Spinal cord (tissue), 10 donors: ENCODE measurements around the gene TMEM144. TPM values are rescaled to one million over a fixed set of nuclear protein-coding genes. Genes with fewer than 3 reads are reported as not detected.
"Not testable (repeated sequence)": the region's sequence is repeated elsewhere in the genome, so short reads cannot be mapped to it uniquely, and the experiment has no call there.

Experiments
- DNase-seq, 6 donors: peaks; one replicate each; pipeline versions ENCODE4 v3.0.0 to v3.0.0-alpha.2; 2013 to 2015; ENCODE audit warnings: low spot score in 6 of 6, low read depth in 4 of 6
- H3K27ac ChIP-seq: one replicate; pipeline ENCODE4 v1.5.1; 2013; ENCODE audit warnings: low read depth, low read length, control low read depth
- H3K27me3 ChIP-seq: one replicate; pipeline ENCODE4 v1.6.1; 2013; ENCODE audit warnings: low read length; ENCODE audit not compliant: control insufficient read depth, insufficient read depth
- H3K36me3 ChIP-seq: one replicate; pipeline ENCODE4 v1.6.1; 2013; ENCODE audit warnings: low read length; ENCODE audit not compliant: control insufficient read depth, insufficient read depth
- H3K4me1 ChIP-seq: one replicate; pipeline ENCODE4 v1.6.1; 2013; ENCODE audit warnings: low read length; ENCODE audit not compliant: control insufficient read depth, insufficient read depth
- H3K4me3 ChIP-seq: one replicate; pipeline ENCODE4 v1.5.1; 2013; ENCODE audit warnings: low read depth, low read length, control low read depth
- H3K9me3 ChIP-seq: one replicate; pipeline ENCODE4 v1.6.1; 2013; ENCODE audit warnings: low read length; ENCODE audit not compliant: control insufficient read depth, insufficient read depth
- WGBS: methylation state at CpG from one replicate; pipeline ENCODE4 v1.1.5; 2013; ENCODE audit warnings: missing lambda C conversion rate; ENCODE audit not compliant: insufficient coverage; 5-methylcytosine and 5-hydroxymethylcytosine counted together
- polyA plus RNA-seq, 2 donors: library from polyadenylated mRNA; unstranded; fragments of 120-200 nt; gene quantifications; one replicate each; pipeline ENCODE4 v1.2.1, GENCODE V29; 2013; ENCODE audit not compliant: insufficient read length in 2 of 2
- total RNA-seq, 2 donors: library from RNA; depleted of rRNA in 1 of 2; stranded (reverse); fragments of 120-200 nt in 1 of 2; fragments of >200 nt in 1 of 2; gene quantifications; one replicate each; pipeline versions ENCODE4 v1.2.3 to v1.2.4, GENCODE V29; 2013 to 2014
- donor health status: healthy.

The TMEM144 gene
- total and polyA plus RNA-seq, 4 donors = 4.4 to 16.3 (median 6.2) TPM

- not testable (repeated sequence) for H3K4me1 ChIP-seq, DNase-seq, H3K9me3 ChIP-seq, H3K4me3 ChIP-seq, H3K27ac ChIP-seq, H3K27me3 ChIP-seq, H3K36me3 ChIP-seq
- WGBS = 97% methylated on average over 4 of the region's 5 CpGs
Measured at GRCh38 chr4:158227880-158228279, 17.6 kb downstream of the TMEM144 start.

GRCh38 chr4:158228399-158228798, 18.1 kb downstream of the TMEM144 start:
- not testable (repeated sequence) for H3K27ac ChIP-seq

GRCh38 chr4:158229768-158230167, 19.5 kb downstream of the TMEM144 start:
- H3K4me1 ChIP-seq = no peaks in the 10 kb centered on the region
- no peak for DNase-seq
- no peaks in the 10 kb centered on the region for H3K27me3 ChIP-seq
- no peaks in the 10 kb centered on the region for H3K9me3 ChIP-seq
- H3K27ac ChIP-seq = no peak overlapping the region
- H3K4me3 ChIP-seq = no peak overlapping the region
- 71% methylated on average over 5 of the region's 5 CpGs for WGBS
- H3K36me3 ChIP-seq = no peaks in the 10 kb centered on the region

More at GRCh38 chr4:158228399-158228798, 18.1 kb downstream of the TMEM144 start:
- not testable (repeated sequence) for H3K9me3 ChIP-seq, DNase-seq, H3K36me3 ChIP-seq, H3K27me3 ChIP-seq, H3K4me1 ChIP-seq, H3K4me3 ChIP-seq
- 92% methylated on average over 17 of the region's 17 CpGs for WGBS

- WGBS = no CpG with 5 or more reads among the region's 4 CpGs
- H3K4me1 ChIP-seq = no peaks in the 10 kb centered on the region
- DNase-seq = no peak
- no peaks in the 10 kb centered on the region for H3K9me3 ChIP-seq
- H3K36me3 ChIP-seq = no peaks in the 10 kb centered on the region
- no peak overlapping the region for H3K27ac ChIP-seq
- H3K27me3 ChIP-seq = no peaks in the 10 kb centered on the region
- no peak overlapping the region for H3K4me3 ChIP-seq
Measured at GRCh38 chr4:158234671-158235070, 24.4 kb downstream of the TMEM144 start.

GRCh38 chr4:158236304-158237030, 26.2 kb downstream of the TMEM144 start:
- 80% methylated on average over 2 of the region's 9 CpGs for WGBS
- Histone ChIP-seq H3K27ac (no peak overlapping the region), H3K4me1 (no peaks in the 10 kb centered on the region), H3K27me3 (no peaks in the 10 kb centered on the region), H3K36me3 (no peaks in the 10 kb centered on the region), H3K9me3 (no peaks in the 10 kb centered on the region), H3K4me3 (no peak overlapping the region)
- DNase-seq = no peak

- Histone ChIP-seq H3K27me3 (no peaks in the 10 kb centered on the region), H3K27ac (no peak overlapping the region), H3K9me3 (no peaks in the 10 kb centered on the region), H3K4me3 (no peak overlapping the region), H3K4me1 (no peaks in the 10 kb centered on the region), H3K36me3 (no peaks in the 10 kb centered on the region)
- WGBS = no CpG with 5 or more reads among the region's 1 CpG
- peak in 1 of 6 donors; percentile 21 for DNase-seq
Measured at GRCh38 chr4:158238575-158238974, 28.3 kb downstream of the TMEM144 start.

- Histone ChIP-seq H3K9me3 (no peaks in the 10 kb centered on the region), H3K27ac (no peak overlapping the region), H3K27me3 (no peaks in the 10 kb centered on the region), H3K4me3 (no peak overlapping the region), H3K4me1 (no peaks in the 10 kb centered on the region), H3K36me3 (no peaks in the 10 kb centered on the region)
- no peak for DNase-seq
- WGBS = no CpG with 5 or more reads among the region's 2 CpGs
Measured at GRCh38 chr4:158239196-158239595, 28.9 kb downstream of the TMEM144 start.

- Histone ChIP-seq H3K4me3 (no peak overlapping the region), H3K36me3 (no peaks in the 10 kb centered on the region), H3K27ac (no peak overlapping the region), H3K27me3 (no peaks in the 10 kb centered on the region), H3K9me3 (no peaks in the 10 kb centered on the region), H3K4me1 (no peaks in the 10 kb centered on the region)
- no peak for DNase-seq
Measured at GRCh38 chr4:158243071-158243470, 32.8 kb downstream of the TMEM144 start.

GRCh38 chr4:158250321-158250720, 40.0 kb downstream of the TMEM144 start:
- H3K9me3 ChIP-seq = no peaks in the 10 kb centered on the region
- H3K4me3 ChIP-seq = no peak overlapping the region
- no peaks in the 10 kb centered on the region for H3K27me3 ChIP-seq
- 83% methylated on average over 2 of the region's 2 CpGs for WGBS
- H3K36me3 ChIP-seq = no peaks in the 10 kb centered on the region
- no peak overlapping the region for H3K27ac ChIP-seq
- DNase-seq = peak in 1 of 6 donors; percentile 11
- no peaks in the 10 kb centered on the region for H3K4me1 ChIP-seq

GRCh38 chr4:158253350-158253980, 43.2 kb downstream of the TMEM144 start:
- Histone ChIP-seq H3K36me3 (no peaks in the 10 kb centered on the region), H3K4me3 (no peak overlapping the region), H3K4me1 (no peaks in the 10 kb centered on the region), H3K27ac (no peak overlapping the region), H3K27me3 (no peaks in the 10 kb centered on the region), H3K9me3 (no peaks in the 10 kb centered on the region)
- WGBS = no CpG with 5 or more reads among the region's 6 CpGs
- DNase-seq = peak; percentile 53 to 95 (median 74)
